Measurements from ENCODE around the gene TARS3.
"Not testable (repeated sequence)": the region's sequence is repeated elsewhere in the genome, so short reads cannot be mapped to it uniquely, and the experiment has no call there.

TARS3 gene

DNA sequence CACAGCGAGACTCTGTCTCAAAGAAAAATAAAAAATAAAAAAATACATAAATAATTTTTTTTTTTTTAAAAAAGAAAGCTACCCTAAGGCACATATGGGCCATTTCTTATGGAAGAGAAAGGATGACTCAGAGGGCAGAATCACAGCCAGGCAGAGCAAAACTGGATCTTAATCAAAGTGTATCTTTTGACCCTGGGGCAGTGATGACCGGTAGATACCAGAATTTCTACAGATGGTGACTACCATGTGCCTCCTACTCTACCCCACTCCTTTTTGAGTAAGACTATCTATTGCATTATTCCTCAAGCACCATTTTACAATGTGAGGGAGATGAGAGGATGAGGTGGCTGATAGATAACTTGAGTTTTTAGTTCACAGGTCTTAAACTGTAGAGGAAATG is 26.0 kb downstream of the TARS3 start:
- no peak for DNase-seq (ENCODE audit: low spot score)

DNA sequence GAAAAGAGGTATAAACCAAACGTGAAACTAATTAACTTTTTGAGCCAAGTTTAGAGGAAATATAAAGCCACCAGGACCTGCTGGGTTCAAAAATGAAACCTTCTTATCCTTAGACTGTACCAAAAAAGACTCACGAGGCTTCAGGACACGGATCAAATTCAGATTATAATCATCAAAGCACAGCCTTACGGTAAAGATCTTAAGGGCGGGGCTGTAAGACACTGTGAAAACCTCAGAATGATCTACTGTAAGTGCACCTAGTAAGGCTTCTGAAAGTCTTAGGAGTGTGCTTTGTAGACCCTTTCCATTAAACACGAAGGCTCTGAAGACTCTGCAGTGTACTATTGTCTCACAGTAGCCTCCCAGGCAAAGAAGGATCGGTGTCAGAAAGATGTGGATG is 26.8 kb downstream of the TARS3 start:
- DNase-seq (ENCODE audit: low spot score), result no peak

- DNase-seq (ENCODE audit: low spot score), result no peak
Observed at GRCh38 chr15:101696829-101697228, 27.4 kb downstream of the TARS3 start.

GRCh38 chr15:101694261-101694660 is 30.0 kb downstream of the TARS3 start:
- no peak for DNase-seq (ENCODE audit: low spot score)

DNA sequence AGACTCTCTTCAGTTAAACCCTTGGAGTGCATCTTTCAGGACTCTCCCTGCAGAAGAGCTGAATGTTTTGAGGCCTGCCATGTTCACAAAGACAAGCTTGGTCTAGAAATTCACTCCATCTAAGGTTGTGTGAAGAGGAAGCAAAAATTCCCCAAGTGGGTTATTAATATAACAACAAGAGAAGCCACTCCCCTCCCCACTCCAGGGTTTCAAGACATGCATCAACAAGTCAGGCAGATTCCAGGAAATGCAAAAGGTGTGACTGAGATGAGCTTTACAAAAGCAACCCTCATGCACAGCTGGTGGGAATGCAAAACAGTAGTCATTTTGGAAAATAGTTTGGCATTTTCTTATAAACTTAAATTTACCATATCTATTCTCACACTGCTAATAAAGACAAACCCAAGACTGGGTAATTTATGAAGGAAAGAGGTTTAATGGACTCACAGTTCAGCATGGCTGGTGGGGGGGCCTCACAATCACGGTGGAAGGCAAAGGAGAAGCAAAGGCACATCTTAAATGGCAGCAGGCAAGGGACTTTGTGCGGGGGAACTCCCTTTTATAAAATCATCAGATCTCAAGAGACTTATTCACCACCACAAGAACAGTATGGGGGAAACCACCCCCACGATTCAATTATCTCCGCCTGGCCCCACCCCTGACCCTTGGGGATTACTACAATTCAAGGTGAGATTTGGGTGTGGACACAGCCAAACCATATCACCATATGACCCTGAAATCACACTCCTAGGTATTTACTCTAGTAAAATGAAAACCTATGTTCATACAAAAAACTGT is 31.3 kb downstream of the TARS3 start:
- no peak for DNase-seq (ENCODE audit: low spot score)

DNA sequence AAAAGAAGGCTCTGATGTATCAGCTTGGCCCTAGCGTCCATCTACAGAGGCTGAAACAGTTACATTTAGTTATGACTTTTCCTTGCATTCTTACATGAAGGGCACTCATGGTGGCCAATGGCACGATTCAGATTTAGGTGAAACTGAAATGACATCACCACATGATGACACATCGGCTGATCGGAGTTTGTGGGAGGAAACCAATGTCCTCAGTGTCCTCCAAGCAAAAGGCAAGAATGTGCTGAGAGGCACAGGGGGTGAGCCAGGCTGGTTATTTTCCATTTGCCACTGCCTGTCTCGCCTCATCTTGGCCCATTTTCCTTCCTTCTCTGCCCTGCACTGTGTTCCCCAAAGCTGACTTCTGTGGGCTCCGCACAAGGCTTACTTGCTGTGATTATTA is 34.4 kb downstream of the TARS3 start:
- DNase-seq (ENCODE audit: low spot score), result no peak

DNA sequence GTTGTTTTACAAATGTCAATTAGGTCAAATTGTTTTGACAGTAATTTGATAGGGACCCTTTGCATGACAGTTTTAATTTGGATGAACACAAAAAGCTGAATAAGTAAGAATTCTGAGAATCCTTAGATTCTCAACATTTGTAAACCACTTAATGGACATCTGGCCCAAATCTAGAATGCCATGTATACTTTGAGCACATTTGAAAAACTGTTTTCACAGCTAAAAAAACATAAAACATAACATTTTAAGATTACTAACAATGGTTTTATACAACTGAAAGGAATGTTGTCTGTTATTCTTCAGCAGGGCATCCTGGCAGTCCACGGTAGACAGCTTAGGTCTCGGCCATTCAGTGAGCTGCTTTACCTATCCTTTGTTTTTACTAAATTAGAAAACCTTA is 37.6 kb downstream of the TARS3 start:
- no peak for DNase-seq (ENCODE audit: low spot score)

DNA sequence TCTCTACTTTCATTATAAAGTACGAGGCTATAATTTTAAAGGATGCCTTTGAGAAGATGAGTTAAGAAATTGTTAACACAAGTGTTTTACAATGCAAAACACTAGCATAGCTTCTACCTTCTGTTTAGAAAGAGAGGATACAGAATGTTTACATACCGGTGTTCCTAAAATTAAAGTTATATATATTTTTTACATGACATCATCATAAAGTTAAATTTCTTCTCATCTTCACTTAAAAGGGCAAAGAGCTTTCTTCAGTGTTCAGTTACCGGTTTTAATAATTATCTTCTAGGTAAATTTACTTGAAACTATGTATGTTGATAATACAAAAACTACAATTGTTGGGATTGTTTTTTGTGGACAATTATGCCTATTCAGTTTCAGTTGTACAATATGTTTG is 39.4 kb downstream of the TARS3 start:
- no peak for DNase-seq (ENCODE audit: low spot score)

DNA sequence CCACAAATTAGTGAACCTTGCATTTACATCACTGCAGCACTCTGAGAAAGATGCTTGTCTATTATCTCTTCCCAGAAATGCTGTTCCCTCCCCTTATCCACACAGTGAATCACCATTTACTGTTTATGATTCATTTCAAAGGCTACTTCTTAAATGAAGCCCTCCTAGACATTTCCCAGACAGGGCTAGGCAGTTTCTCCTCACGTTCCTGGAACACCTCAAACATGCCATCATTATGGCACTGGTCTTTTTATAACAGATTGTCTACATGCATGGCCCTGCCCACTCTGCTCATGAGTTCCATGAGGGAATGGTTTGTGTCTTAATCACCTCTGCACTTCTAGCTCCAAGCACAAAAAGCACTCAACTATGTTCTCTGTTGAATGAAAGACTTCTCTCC is 39.9 kb downstream of the TARS3 start:
- DNase-seq (ENCODE audit: low spot score), result no peak

DNA sequence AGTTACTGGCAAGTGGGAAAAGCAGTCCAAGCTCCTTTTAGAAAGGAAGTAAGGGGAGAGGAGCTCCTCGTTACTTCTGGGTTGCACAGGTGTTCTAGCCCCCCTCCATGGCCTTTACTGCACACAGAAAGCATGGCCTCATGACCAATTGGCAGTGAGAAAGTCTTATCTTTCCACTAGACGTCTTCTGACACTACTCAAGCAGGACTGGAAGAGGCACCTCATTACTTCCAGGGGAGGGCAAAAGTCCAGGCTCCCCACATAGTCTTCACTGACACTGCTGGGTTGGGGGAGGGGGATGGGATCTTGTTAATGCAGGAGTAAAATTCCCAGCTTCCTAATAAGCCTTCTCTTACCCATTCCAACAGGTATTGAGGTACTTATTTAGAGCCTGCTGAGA is 44.5 kb downstream of the TARS3 start:
- DNase-seq (ENCODE audit: low spot score), result no peak

- no peak for DNase-seq (ENCODE audit: low spot score)
Observed at GRCh38 chr15:101676921-101677329, 47.3 kb downstream of the TARS3 start.

DNA sequence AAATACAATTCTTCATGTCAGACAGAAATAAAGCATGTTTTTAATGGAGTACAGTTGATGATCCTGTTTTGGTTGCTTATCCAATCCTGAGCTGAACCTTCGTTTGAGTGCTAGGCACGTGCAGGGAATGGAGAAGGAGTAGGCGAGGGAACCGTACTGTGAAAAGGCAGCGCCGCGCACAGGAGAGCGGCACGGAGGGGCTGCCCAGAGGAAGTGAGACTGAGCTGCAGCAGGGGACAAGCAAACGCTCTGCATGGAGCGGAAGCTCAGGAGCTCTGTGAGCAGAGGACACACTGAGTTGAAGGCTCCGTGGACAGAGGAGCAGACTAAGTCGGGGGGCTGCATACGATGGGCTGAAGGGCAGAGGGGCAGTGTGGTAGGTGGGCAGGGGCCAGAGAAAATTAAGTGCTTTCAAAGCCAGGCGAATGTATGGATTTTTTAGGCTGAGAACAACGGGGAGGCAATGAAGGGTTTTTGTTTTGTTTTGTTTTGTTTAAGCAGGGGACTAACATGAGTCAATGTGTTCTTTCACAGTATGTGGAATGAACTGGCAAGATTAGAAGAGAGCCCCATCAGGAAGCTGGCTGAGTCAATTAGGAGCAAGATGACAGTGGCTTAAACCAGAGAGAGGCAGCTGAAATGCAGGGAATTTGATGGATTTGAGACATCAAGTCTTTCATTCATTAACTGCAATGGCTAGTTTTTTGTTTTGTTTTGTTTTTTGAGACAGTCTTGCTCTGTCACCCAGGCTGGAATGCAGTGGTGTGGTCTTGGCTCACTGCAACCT is 48.3 kb downstream of the TARS3 start:
- no peak for DNase-seq (ENCODE audit: low spot score)

DNA sequence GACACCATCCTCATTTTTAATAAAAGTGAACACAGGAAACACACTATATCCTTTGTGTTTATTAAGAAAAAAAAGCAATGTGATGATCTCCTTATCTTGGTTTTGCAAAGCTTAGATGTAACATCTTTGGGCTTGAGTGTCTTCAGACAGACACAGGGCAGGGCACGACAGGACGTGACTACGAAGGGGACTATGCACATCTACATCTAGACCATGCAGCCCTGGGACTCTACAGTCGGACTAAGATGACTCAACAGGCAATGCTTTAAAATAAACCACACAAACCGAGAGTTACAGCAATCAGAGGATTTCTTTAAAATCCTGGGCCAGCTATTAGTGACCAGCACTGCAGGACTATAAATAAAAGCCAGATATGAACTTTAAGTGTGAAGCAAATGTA is 49.3 kb downstream of the TARS3 start:
- DNase-seq (ENCODE audit: low spot score), result no peak

DNA sequence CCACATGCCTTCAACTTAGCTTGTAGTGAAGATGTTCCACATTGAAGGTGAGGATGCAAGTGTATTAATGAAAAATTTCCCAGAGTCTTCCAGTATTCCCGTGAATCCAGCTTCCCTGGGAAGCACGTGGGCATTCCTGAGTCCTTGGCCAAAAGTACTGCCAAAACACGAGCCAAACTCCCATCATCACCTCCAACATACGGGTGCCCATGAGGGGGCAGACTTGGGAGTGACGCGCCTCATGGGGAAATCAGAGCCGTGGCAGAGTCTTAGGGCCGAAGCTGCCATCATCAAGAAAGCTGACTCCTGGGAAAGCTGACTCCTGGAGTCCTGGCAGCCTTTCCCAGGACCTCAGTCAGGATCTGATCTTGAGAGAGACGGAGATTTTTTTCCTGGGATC is 52.0 kb downstream of the TARS3 start:
- no peak for DNase-seq (ENCODE audit: low spot score)

DNA sequence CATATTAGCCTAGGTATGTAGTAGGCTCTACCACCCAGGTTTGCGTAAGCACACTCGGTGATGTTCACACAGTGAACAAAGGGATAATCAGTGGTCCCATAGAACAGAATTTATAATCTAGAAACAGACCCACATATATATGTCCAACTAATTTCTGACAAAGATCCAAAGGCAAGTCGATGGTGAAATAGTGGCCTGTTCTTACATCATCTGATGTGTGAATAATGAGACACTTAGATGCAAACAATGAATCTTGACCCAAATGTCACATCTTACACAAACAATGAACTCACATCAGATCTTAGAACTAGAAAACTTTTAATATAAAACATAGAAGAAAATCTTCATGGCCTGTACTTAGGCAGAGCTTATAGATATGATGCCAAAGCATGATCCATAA is 54.5 kb downstream of the TARS3 start:
- DNase-seq (ENCODE audit: low spot score), result no peak

GRCh38 chr15:101667881-101668280 is 56.4 kb downstream of the TARS3 start:
- DNase-seq (ENCODE audit: low spot score), result no peak

DNA sequence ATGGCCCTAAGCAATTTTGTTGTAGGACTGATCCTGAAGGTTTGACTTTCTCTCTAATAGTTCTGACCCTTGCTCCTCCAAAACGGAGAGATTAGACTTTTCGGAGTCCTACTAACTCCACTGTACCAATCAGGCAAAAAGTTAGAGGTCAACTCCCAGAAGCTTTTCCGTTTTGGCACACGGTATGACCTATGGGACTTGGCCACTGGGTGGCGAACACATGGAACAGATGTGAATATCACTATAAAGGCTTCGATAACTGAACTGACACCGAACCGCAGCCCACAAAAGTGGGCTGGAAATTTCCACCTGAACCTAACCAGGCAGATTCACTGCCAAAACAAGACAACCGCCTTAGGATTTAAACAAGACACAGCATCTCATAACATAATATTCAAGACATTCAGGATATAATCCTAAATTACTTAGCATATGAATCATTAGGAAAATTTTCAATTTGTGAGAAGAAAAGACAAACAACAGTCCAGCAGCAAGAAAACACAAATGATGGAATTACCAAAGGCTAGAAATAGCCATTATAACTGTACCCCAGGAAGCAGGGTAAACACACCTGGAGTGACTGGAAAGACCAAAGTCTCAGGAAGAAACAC is 59.9 kb downstream of the TARS3 start:
- DNase-seq (ENCODE audit: low spot score), result no peak

DNA sequence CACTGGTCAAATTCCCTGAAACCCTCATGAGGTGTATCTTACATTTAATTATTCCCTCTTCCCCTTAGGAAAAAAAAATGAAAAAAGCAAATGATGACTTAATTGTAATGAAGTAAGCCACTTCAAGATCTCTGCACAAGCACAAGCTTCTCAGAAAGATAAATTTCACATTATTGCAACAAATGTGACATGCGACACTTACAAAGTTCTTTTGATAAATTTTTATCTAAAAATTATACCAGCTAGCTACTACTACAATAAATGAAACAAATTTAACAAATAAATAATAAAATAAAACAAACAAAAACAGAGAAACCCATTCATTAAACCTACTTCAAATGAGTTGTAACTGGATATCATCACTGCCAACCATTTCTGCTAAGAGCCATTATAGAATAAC is 62.1 kb downstream of the TARS3 start:
- no peak for DNase-seq (ENCODE audit: low spot score)

GRCh38 chr15:101660005-101660404 is 64.3 kb downstream of the TARS3 start:
- DNase-seq (ENCODE audit: low spot score), result no peak

- peak; percentile 63 for DNase-seq (ENCODE audit: low spot score)
Observed at GRCh38 chr15:101657968-101658784, 66.1 kb downstream of the TARS3 start.

DNA sequence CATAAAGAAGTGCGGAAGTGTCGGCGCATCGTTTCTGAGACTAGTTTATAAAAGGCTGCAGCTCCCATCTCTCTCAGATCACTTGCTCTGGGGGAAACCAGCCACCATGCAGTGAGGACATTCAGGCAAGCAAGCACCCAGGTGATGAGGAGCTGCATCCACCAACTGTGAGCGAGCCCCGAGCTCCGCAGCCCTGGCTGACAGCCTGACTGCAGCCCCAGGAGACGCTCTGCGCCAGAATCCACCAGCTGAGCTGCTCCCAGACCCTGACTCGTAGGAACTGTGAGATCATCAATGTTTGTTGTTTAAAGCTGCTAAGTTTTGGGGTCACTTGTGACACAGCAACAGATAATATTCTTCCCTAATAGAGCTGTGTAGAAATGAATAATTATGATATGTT is 67.1 kb downstream of the TARS3 start:
- no peak for DNase-seq (ENCODE audit: low spot score)

DNA sequence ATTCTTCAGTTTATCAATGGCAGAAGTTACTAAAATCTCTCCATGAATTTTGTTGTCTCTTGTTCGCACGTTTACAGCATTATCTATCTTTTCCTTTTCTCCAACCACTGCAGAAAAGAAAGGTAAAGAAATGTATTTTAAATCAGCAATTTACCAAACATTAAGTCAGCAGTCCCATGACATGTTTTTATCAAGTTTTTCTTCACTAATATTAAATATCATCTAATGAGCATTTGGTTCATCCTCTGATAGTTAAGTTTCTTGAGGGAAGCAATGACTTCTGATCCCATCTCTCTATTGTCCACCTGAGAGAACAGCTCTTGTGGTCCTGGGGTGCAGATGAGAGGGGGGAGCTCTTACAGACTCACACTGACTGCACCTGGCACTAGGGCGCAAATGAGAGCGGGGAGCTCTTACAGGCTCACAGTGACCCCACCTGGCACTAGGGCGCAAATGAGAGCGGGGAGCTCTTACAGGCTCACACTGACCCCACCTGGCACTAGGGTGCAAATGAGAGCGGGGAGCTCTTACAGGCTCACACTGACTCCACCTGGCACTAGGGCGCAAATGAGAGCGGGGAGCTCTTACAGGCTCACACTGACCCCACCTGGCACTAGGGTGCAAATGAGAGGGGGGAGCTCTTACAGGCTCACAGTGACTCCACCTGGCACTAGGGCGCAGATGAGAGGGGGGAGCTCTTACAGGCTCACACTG is 69.5 kb downstream of the TARS3 start:
- DNase-seq (ENCODE audit: low spot score), result not testable (repeated sequence)
